Measurements from ENCODE around the gene DIP2A.

DNA sequence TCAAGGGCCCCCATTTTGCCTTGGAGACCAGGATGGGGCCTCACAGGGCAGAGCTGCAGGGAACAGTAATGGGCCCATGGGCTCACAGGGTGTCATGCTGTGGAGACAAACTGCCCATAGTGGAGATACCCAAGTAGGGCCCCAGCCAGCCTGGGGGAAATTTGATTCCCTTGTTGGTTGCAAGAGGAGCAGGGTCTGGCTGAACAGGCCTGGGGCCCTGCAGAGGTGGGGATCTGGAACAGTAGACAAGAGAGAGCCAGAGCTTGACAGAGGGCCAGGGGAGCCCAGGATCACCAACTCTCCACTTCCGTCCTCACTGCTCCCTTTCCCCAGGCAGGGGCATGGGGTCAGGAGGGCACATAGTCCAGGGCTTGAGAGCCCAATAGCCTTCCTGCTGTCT is 137.5 kb downstream of the DIP2A start:
- TF ChIP-seq, protein P1, sequence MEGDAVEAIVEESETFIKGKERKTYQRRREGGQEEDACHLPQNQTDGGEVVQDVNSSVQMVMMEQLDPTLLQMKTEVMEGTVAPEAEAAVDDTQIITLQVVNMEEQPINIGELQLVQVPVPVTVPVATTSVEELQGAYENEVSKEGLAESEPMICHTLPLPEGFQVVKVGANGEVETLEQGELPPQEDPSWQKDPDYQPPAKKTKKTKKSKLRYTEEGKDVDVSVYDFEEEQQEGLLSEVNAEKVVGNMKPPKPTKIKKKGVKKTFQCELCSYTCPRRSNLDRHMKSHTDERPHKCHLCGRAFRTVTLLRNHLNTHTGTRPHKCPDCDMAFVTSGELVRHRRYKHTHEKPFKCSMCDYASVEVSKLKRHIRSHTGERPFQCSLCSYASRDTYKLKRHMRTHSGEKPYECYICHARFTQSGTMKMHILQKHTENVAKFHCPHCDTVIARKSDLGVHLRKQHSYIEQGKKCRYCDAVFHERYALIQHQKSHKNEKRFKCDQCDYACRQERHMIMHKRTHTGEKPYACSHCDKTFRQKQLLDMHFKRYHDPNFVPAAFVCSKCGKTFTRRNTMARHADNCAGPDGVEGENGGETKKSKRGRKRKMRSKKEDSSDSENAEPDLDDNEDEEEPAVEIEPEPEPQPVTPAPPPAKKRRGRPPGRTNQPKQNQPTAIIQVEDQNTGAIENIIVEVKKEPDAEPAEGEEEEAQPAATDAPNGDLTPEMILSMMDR (conservative IDR thresholded peaks at IDR 0.05), result no peak
- TF ChIP-seq ZFX (IDR thresholded peaks at IDR 0.05), result no peak

Data from C4-2B (cell line).